Vagina (tissue), 2 donors: ENCODE data around the gene C1QTNF5. TPM values are rescaled to one million over a fixed set of nuclear protein-coding genes. Genes with fewer than 3 reads are reported as not detected.

Source experiments
- DNase-seq, 2 donors: peaks; one replicate each; pipeline ENCODE4 v3.0.0-alpha.2; 2017; ENCODE audit errors: extremely low spot score in 2 of 2
- H3K27ac ChIP-seq: fragments of 200-600 bp; sonication (generic); one replicate; pipeline ENCODE4 v1.5.1; 2019
- H3K27me3 ChIP-seq: fragments of 200-600 bp; sonication (generic); one replicate; pipeline ENCODE4 v1.5.1; 2019
- H3K36me3 ChIP-seq, 2 donors: fragments of 200-600 bp; sonication (generic); one replicate each; pipeline ENCODE4 v1.5.1; 2017 to 2019
- H3K4me1 ChIP-seq: fragments of 200-600 bp; sonication (generic); one replicate; pipeline ENCODE4 v1.5.1; 2019
- H3K4me3 ChIP-seq, 2 donors: fragments of 200-600 bp; sonication (generic); 1 replicate in 1 of 2; 2 replicates in 1 of 2; pipeline ENCODE4 v1.5.1; 2016 to 2019
- H3K9me3 ChIP-seq: fragments of 200-600 bp; sonication (generic); one replicate; pipeline ENCODE4 v1.5.1; 2019
- POLR2A ChIP-seq, 2 donors: fragments of 450-650 bp; IDR thresholded peaks; one replicate each; pipeline ENCODE4 v1.6.1; 2017; ENCODE audit warnings: antibody characterized with exemption in 2 of 2, mild to moderate bottlenecking in 2 of 2, moderate library complexity in 2 of 2
- POLR2AphosphoS5 ChIP-seq, 2 donors: sonication (generic); formaldehyde crosslinking; IDR thresholded peaks; one replicate each; pipeline ENCODE4 v1.9.0; 2017; ENCODE audit warnings: antibody characterized with exemption in 2 of 2, mild to moderate bottlenecking in 2 of 2, low read depth in 1 of 2; ENCODE audit not compliant: insufficient read depth in 1 of 2
- intact Hi-C: fragments of 100-400 bp; cut with DNase I; formaldehyde crosslinking; loops from one replicate; pipeline ENCODE4 v1.15.1; 2023
- total RNA-seq: library from RNA; depleted of rRNA; stranded (reverse); fragments of >200 nt; gene quantifications from one replicate; pipeline ENCODE4 v1.2.3, GENCODE V29; 2016
- TF ChIP-seq, protein P1 (sequence below), 3 experiments: fragments of 450-650 bp in 2 of 3; fragments of 200-600 bp in 1 of 3; sonication (generic) in 1 of 3; IDR thresholded peaks; one replicate each; pipeline ENCODE4 v1.5.1; 2017 to 2019; ENCODE audit warnings: antibody characterized with exemption in 3 of 3, mild to moderate bottlenecking in 2 of 3, moderate library complexity in 2 of 3

C1QTNF5 gene
- total RNA-seq, 1 donor from 2014 or later = 32.2 TPM

GRCh38 chr11:119324189-119324588, 16.5 kb downstream of the C1QTNF5 start:
- intact Hi-C loops = no loop called here
- H3K4me3 ChIP-seq = no peak overlapping the region

GRCh38 chr11:119323532-119324033, 17.1 kb downstream of the C1QTNF5 start:
- no peak overlapping the region for H3K27ac ChIP-seq
- TF ChIP-seq, protein P1, sequence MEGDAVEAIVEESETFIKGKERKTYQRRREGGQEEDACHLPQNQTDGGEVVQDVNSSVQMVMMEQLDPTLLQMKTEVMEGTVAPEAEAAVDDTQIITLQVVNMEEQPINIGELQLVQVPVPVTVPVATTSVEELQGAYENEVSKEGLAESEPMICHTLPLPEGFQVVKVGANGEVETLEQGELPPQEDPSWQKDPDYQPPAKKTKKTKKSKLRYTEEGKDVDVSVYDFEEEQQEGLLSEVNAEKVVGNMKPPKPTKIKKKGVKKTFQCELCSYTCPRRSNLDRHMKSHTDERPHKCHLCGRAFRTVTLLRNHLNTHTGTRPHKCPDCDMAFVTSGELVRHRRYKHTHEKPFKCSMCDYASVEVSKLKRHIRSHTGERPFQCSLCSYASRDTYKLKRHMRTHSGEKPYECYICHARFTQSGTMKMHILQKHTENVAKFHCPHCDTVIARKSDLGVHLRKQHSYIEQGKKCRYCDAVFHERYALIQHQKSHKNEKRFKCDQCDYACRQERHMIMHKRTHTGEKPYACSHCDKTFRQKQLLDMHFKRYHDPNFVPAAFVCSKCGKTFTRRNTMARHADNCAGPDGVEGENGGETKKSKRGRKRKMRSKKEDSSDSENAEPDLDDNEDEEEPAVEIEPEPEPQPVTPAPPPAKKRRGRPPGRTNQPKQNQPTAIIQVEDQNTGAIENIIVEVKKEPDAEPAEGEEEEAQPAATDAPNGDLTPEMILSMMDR (IDR thresholded peaks at IDR 0.05) = peak; percentile 33 to 69 (median 39)
- no peak for TF ChIP-seq POLR2AphosphoS5 (IDR thresholded peaks at IDR 0.05; ENCODE audit: insufficient read depth in 1 of 2, low read depth in 1 of 2)

More at GRCh38 chr11:119324189-119324588, 16.5 kb downstream of the C1QTNF5 start:
- no peak overlapping the region for H3K27ac ChIP-seq
- no peaks in the 10 kb centered on the region for H3K9me3 ChIP-seq
- peaks cover 23% of the 10 kb centered on the region for H3K4me1 ChIP-seq
- H3K36me3 ChIP-seq = no peaks in the 10 kb centered on the region
- no peak for DNase-seq
- TF ChIP-seq POLR2A (IDR thresholded peaks at IDR 0.05) (no peak), POLR2AphosphoS5 (IDR thresholded peaks at IDR 0.05; ENCODE audit: insufficient read depth in 1 of 2, low read depth in 1 of 2) (no peak)
- TF ChIP-seq, protein P1 (IDR thresholded peaks at IDR 0.05) = no peak
- no peaks in the 10 kb centered on the region for H3K27me3 ChIP-seq

DNA sequence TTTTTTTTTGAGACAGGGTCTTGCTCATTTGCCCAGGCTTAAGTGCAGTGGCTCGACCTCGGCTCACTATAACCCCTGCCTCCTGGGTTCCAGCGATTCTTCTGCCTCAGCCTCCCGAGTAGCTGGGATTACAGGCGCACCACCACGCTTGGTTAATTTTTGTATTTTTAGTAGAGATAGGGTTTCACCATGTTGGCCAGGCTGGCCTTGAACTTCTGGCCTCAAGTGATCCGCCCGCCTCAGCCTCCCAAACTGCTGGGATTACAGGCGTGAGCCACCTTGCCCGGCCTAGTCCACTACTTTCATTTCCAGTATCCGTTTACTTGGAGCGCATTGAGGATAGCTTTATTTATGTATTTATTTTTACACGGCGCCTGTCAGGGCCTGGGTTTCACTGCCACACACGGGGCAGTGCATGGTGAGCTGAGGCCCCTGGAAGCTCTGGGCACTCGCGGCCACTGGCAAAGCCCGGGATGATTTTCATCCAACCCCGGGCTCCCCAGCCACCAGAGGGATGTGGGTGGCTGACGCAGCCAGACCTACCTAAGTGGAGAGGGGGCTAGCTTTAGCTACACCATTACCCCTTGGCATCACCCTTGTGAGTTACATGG, 17.7 kb downstream of the C1QTNF5 start:
- intact Hi-C loops = no loop called here
- DNase-seq = no peak
- H3K27ac ChIP-seq = no peak overlapping the region

More at GRCh38 chr11:119323532-119324033, 17.1 kb downstream of the C1QTNF5 start:
- Histone ChIP-seq H3K4me1 (peaks cover 29% of the 10 kb centered on the region), H3K27me3 (no peaks in the 10 kb centered on the region), H3K36me3 (no peaks in the 10 kb centered on the region), H3K4me3 (no peak overlapping the region), H3K9me3 (no peaks in the 10 kb centered on the region)
- DNase-seq = no peak
- intact Hi-C loops = no loop called here

GRCh38 chr11:119322360-119322739, 18.3 kb downstream of the C1QTNF5 start:
- no peak for DNase-seq
- Histone ChIP-seq H3K4me1 (peaks cover 41% of the 10 kb centered on the region), H3K4me3 (no peak overlapping the region), H3K36me3 (no peaks in the 10 kb centered on the region), H3K9me3 (no peaks in the 10 kb centered on the region), H3K27me3 (no peaks in the 10 kb centered on the region), H3K27ac (peak overlapping the region; percentile 88)
- intact Hi-C loops = no loop called here
- TF ChIP-seq, protein P1 (IDR thresholded peaks at IDR 0.05) = no peak
- TF ChIP-seq POLR2A (IDR thresholded peaks at IDR 0.05) (no peak), POLR2AphosphoS5 (IDR thresholded peaks at IDR 0.05; ENCODE audit: insufficient read depth in 1 of 2, low read depth in 1 of 2) (no peak)

More for the DNA sequence above, 17.7 kb downstream of the C1QTNF5 start:
- Histone ChIP-seq H3K36me3 (no peaks in the 10 kb centered on the region), H3K9me3 (no peaks in the 10 kb centered on the region), H3K4me1 (peaks cover 35% of the 10 kb centered on the region), H3K27me3 (no peaks in the 10 kb centered on the region), H3K4me3 (no peak overlapping the region)
- TF ChIP-seq POLR2AphosphoS5 (IDR thresholded peaks at IDR 0.05; ENCODE audit: insufficient read depth in 1 of 2, low read depth in 1 of 2) (no peak), POLR2A (IDR thresholded peaks at IDR 0.05) (no peak)
- TF ChIP-seq, protein P1 (IDR thresholded peaks at IDR 0.05) = no peak
